Trophoblast cell (in vitro differentiated cells and primary cell): ENCODE measurements around the gene SATB1.

ENCODE experiments used
- DNase-seq, 2 donors: peaks; one replicate each; pipeline ENCODE4 v3.0.0-alpha.2; 2016
- H2AFZ ChIP-seq: 2 replicates; pipeline ENCODE4 v1.6.1; 2013; ENCODE audit warnings: low read length, moderate library complexity, mild to moderate bottlenecking; ENCODE audit not compliant: insufficient read depth, poor library complexity
- H2AK5ac ChIP-seq: 2 replicates; pipeline ENCODE4 v1.6.1; 2013; ENCODE audit warnings: mild to moderate bottlenecking, low read length
- H2BK120ac ChIP-seq: 2 replicates; pipeline ENCODE4 v1.6.1; 2013; ENCODE audit warnings: low read length, mild to moderate bottlenecking, moderate library complexity; ENCODE audit not compliant: insufficient read depth, poor library complexity
- H2BK12ac ChIP-seq: 2 replicates; pipeline ENCODE4 v1.6.1; 2013; ENCODE audit warnings: mild to moderate bottlenecking, low read length, moderate library complexity
- H2BK5ac ChIP-seq: 2 replicates; pipeline ENCODE4 v1.6.1; 2013; ENCODE audit warnings: low read length, low read depth, moderate library complexity, mild to moderate bottlenecking; ENCODE audit not compliant: poor library complexity
- H3K14ac ChIP-seq: 2 replicates; pipeline ENCODE4 v1.6.1; 2013; ENCODE audit warnings: mild to moderate bottlenecking, low read length
- H3K18ac ChIP-seq: 2 replicates; pipeline ENCODE4 v1.6.1; 2013; ENCODE audit warnings: mild to moderate bottlenecking, low read length
- H3K23ac ChIP-seq: 2 replicates; pipeline ENCODE4 v1.6.1; 2013; ENCODE audit warnings: low read length
- H3K27ac ChIP-seq: 2 replicates; pipeline ENCODE4 v1.5.1; 2013; ENCODE audit warnings: low read depth, mild to moderate bottlenecking, inconsistent platforms, low read length, moderate library complexity
- H3K27me3 ChIP-seq: 2 replicates; pipeline ENCODE4 v1.6.1; 2013; ENCODE audit warnings: inconsistent platforms, mild to moderate bottlenecking, low read length, moderate library complexity; ENCODE audit not compliant: insufficient read depth
- H3K36me3 ChIP-seq, 2 experiments: 1 replicate in 1 of 2; 2 replicates in 1 of 2; pipeline ENCODE4 v1.6.1; 2013; ENCODE audit warnings: low read length in 2 of 2, mild to moderate bottlenecking in 2 of 2, moderate library complexity in 1 of 2; ENCODE audit not compliant: insufficient read depth in 2 of 2, control insufficient read depth in 1 of 2
- H3K4ac ChIP-seq: 2 replicates; pipeline ENCODE4 v1.6.1; 2013; ENCODE audit warnings: low read depth, mild to moderate bottlenecking, low read length, moderate library complexity
- H3K4me1 ChIP-seq, 2 experiments: 1 replicate in 1 of 2; 2 replicates in 1 of 2; pipeline ENCODE4 v1.6.1; 2013; ENCODE audit warnings: low read length in 2 of 2, mild to moderate bottlenecking in 2 of 2, moderate library complexity in 1 of 2; ENCODE audit not compliant: insufficient read depth in 2 of 2, control insufficient read depth in 1 of 2
- H3K4me2 ChIP-seq: 2 replicates; pipeline ENCODE4 v1.6.1; 2013; ENCODE audit warnings: inconsistent platforms, mild to moderate bottlenecking, low read length, moderate library complexity
- H3K4me3 ChIP-seq: 2 replicates; pipeline ENCODE4 v1.5.1; 2013; ENCODE audit warnings: mild to moderate bottlenecking, low read depth, low read length, inconsistent platforms
- H3K79me1 ChIP-seq: one replicate; pipeline ENCODE4 v1.6.1; 2013; ENCODE audit warnings: low read length
- H3K79me2 ChIP-seq: 2 replicates; pipeline ENCODE4 v1.6.1; 2013; ENCODE audit warnings: low read length, mild to moderate bottlenecking; ENCODE audit not compliant: control insufficient read depth, insufficient read depth, poor library complexity
- H3K9ac ChIP-seq: 2 replicates; pipeline ENCODE4 v1.6.1; 2013; ENCODE audit warnings: mild to moderate bottlenecking, low read length
- H3K9me3 ChIP-seq: 2 replicates; pipeline ENCODE4 v1.6.1; 2013; ENCODE audit warnings: low read depth, mild to moderate bottlenecking, control low read depth, inconsistent platforms, low read length; ENCODE audit not compliant: insufficient read depth
- H4K12ac ChIP-seq: 2 replicates; pipeline ENCODE4 v1.6.1; 2013; ENCODE audit warnings: low read depth, mild to moderate bottlenecking, low read length, moderate library complexity
- H4K8ac ChIP-seq: 2 replicates; pipeline ENCODE4 v1.6.1; 2013; ENCODE audit warnings: low read depth, mild to moderate bottlenecking, low read length, moderate library complexity
- H4K91ac ChIP-seq: one replicate; pipeline ENCODE4 v1.6.1; 2013; ENCODE audit warnings: low read depth, mild to moderate bottlenecking, low read length, moderate library complexity
- WGBS: extraction: QIAGEN DNeasy Blood & Tissue Kit; methylation state at CpG from one replicate; pipeline ENCODE4 v1.1.7; 2013; ENCODE audit warnings: missing lambda C conversion rate; ENCODE audit not compliant: insufficient read length, insufficient coverage; ENCODE audit errors: extremely low coverage; 5-methylcytosine and 5-hydroxymethylcytosine counted together

The SATB1 gene

DNA sequence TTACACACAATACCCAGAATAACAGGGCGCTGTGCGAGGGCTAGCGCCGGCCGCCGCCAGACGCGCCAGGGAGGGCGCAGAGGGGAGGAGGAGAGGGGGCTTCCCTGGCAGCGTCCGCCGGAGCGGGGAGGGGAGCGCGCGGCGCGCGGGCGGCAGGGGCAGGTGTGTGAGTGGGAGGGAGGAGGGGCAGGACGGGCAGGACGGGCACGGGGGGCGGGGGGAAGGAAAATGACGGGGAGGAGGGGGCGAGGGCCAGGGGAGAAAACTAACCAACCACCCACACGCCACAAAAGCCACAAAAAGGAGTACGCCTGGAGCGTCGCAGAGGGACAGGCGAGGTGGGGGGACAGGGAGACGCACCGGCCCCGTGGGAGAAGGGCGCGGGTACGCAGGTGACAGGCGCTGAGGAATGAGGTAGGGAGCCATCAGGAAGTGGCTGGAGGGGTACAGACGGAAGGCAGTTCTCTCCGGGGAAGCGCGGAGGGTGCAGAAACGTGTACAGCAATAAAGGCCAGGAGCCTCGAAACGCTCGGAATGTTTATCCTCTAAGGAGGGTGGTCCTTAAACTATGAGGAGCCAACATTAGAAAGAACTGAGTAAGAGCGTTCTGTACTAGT is 610 bp upstream of the SATB1 start:
- Histone ChIP-seq H3K36me3 (no peaks in the 10 kb centered on the region), H4K12ac (peak overlapping the region; percentile 83), H3K9me3 (peaks cover 3% of the 10 kb centered on the region), H2AK5ac (no peak overlapping the region), H2BK5ac (peak overlapping the region; percentile 21), H2AFZ (peak overlapping the region; percentile 98), H3K4me1 (peaks cover 0 to under 1% of the 10 kb centered on the region in 2 experiments), H3K14ac (peak overlapping the region; percentile 80), H2BK120ac (no peak overlapping the region), H3K23ac (no peak overlapping the region), H3K4me2 (peak overlapping the region; percentile 89), H3K27ac (peak overlapping the region; percentile 42), H4K91ac (peak overlapping the region; percentile 33), H3K79me2 (peaks cover 8% of the 10 kb centered on the region), H3K4ac (no peak overlapping the region), H3K18ac (peak overlapping the region; percentile 80), H3K4me3 (peak overlapping the region; percentile 82), H3K79me1 (peaks cover 16% of the 10 kb centered on the region), H3K27me3 (no peaks in the 10 kb centered on the region), H4K8ac (peak overlapping the region; percentile 78), H2BK12ac (peak overlapping the region; percentile 58), H3K9ac (no peak overlapping the region)
- no peak for DNase-seq
- WGBS = no CpG with 5 or more reads among the region's 47 CpGs

- H2BK12ac ChIP-seq = no peak overlapping the region
- H4K91ac ChIP-seq = peak overlapping the region; percentile 45
- no peaks in the 10 kb centered on the region for H3K36me3 ChIP-seq
- H3K23ac ChIP-seq = no peak overlapping the region
- peak overlapping the region; percentile 28 for H3K14ac ChIP-seq
- peak overlapping the region; percentile 25 for H2BK120ac ChIP-seq
- H3K4ac ChIP-seq = peak overlapping the region; percentile 80
- peaks cover 3% of the 10 kb centered on the region for H3K9me3 ChIP-seq
- peak overlapping the region; percentile 26 for H4K8ac ChIP-seq
- peak overlapping the region; percentile 3 for H4K12ac ChIP-seq
- no peak overlapping the region for H2AK5ac ChIP-seq
- peaks cover 16% of the 10 kb centered on the region for H3K79me1 ChIP-seq
- H2AFZ ChIP-seq = peak overlapping the region; percentile 25
- peak overlapping the region; percentile 52 for H3K18ac ChIP-seq
- H3K9ac ChIP-seq = peak overlapping the region; percentile 65
- H3K79me2 ChIP-seq = peaks cover 8% of the 10 kb centered on the region
- peak overlapping the region; percentile 89 for H3K4me2 ChIP-seq
- no CpG with 5 or more reads among the region's 27 CpGs for WGBS
- no peak for DNase-seq
- H3K27me3 ChIP-seq = no peaks in the 10 kb centered on the region
- peaks cover 0 to 1% of the 10 kb centered on the region in 2 experiments for H3K4me1 ChIP-seq
- H3K4me3 ChIP-seq = peak overlapping the region; percentile 82
- H3K27ac ChIP-seq = no peak overlapping the region
- peak overlapping the region; percentile 46 for H2BK5ac ChIP-seq
These were observed 868 bp downstream of the SATB1 start for GRCh38 chr3:18424213-18424728.

DNA sequence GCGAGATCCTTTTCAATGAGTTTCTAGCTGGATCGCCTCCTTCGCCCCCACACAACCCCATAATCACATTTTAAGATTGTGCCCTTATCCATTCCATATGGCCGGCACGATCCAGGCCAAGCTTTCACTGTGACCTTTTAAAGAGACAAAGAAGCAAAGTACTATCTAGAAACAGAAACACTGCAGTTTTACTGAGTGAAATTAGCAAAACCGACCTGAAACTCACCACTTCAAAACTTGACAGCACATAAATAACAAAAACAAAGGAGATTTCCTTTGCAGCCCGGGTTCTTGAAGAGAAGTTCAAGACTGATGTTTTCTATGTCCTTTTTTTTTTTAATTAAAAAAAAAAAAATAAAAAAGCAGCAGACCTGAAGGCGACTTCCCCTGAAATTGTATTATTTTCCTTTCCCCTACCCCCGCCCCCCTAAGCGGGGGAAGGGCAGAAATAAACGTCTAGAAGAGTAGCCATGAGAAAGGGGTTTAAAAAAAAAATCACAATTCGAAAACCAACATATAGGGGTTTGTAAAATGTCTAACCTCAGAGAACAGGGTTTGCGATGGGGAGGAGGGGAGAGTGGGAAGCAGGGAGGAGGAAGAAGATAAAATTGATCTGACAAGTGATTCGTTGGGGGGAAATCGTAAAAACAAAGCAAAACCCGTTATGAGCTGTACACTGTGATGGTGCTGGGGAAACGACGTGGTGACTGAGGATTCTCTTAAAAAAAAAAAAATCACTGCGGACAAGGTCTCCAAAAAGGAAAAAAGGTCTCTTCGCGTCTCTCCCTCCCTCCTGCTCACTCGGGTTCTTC is 1.5 kb downstream of the SATB1 start:
- Histone ChIP-seq H3K79me1 (peaks cover 16% of the 10 kb centered on the region), H2BK12ac (no peak overlapping the region), H2AK5ac (no peak overlapping the region), H3K9ac (peak overlapping the region; percentile 65), H4K12ac (no peak overlapping the region), H3K4me1 (peaks cover 0 to 1% of the 10 kb centered on the region in 2 experiments), H3K18ac (no peak overlapping the region), H3K36me3 (no peaks in the 10 kb centered on the region), H4K91ac (no peak overlapping the region), H2BK120ac (no peak overlapping the region), H3K14ac (no peak overlapping the region), H3K4ac (peak overlapping the region; percentile 51), H3K27me3 (no peaks in the 10 kb centered on the region), H3K4me2 (peak overlapping the region; percentile 89), H3K9me3 (peaks cover 3% of the 10 kb centered on the region), H3K23ac (no peak overlapping the region), H3K79me2 (peaks cover 8% of the 10 kb centered on the region), H3K27ac (no peak overlapping the region), H2BK5ac (no peak overlapping the region), H4K8ac (peak overlapping the region; percentile 50), H3K4me3 (peak overlapping the region; percentile 82), H2AFZ (peak overlapping the region; percentile 25)
- no CpG with 5 or more reads among the region's 22 CpGs for WGBS
- peak in 1 of 2 donors; percentile 45 for DNase-seq

GRCh38 chr3:18422972-18423371 is 2.2 kb downstream of the SATB1 start:
- Histone ChIP-seq H2BK12ac (no peak overlapping the region), H4K91ac (no peak overlapping the region), H3K9ac (no peak overlapping the region), H3K4me1 (peaks cover 0 to 1% of the 10 kb centered on the region in 2 experiments), H4K8ac (no peak overlapping the region), H3K23ac (no peak overlapping the region), H3K18ac (no peak overlapping the region), H3K14ac (no peak overlapping the region), H2AK5ac (no peak overlapping the region), H2BK5ac (no peak overlapping the region), H2BK120ac (no peak overlapping the region), H3K27ac (no peak overlapping the region), H3K79me1 (peaks cover 16% of the 10 kb centered on the region), H3K9me3 (peaks cover 3% of the 10 kb centered on the region), H3K79me2 (peaks cover 8% of the 10 kb centered on the region), H3K36me3 (no peaks in the 10 kb centered on the region), H3K27me3 (no peaks in the 10 kb centered on the region), H2AFZ (no peak overlapping the region), H3K4ac (no peak overlapping the region), H3K4me3 (no peak overlapping the region), H3K4me2 (peak overlapping the region; percentile 89), H4K12ac (no peak overlapping the region)
- no CpG with 5 or more reads among the region's 5 CpGs for WGBS
- DNase-seq = no peak
